ENCODE data around the gene WDR27.

Gene WDR27

GRCh38 chr6:169684056-169684455, 17.8 kb downstream of the WDR27 start:
- ChIA-PET POLR2A (ENCODE audit: low non-redundant PET) (no interaction called here), CTCF (interaction anchor here (0.6 kb wide), 1 partner anchor 9 kb away, joined by 3 read pairs; no protein-coding TSS in a partner anchor)
- peak overlapping the region; percentile 15; the same call in 1 of the 2 replicates for H3K27ac ChIP-seq
- no peak for TF ChIP-seq CTCF (conservative IDR thresholded peaks at IDR 0.05; ENCODE audit: low read depth)
- no peak for DNase-seq (ENCODE audit: low spot score)

GRCh38 chr6:169678342-169678741, 23.5 kb downstream of the WDR27 start:
- ChIA-PET POLR2A (ENCODE audit: low non-redundant PET) (no interaction called here), CTCF (interaction anchor here (0.6 kb wide), 1 partner anchor 105 kb away, joined by 3 read pairs; no protein-coding TSS in a partner anchor)
- no peak for DNase-seq (ENCODE audit: low spot score)
- H3K27ac ChIP-seq, result no peak overlapping the region
- TF ChIP-seq CTCF (conservative IDR thresholded peaks at IDR 0.05; ENCODE audit: low read depth), result no peak

DNA sequence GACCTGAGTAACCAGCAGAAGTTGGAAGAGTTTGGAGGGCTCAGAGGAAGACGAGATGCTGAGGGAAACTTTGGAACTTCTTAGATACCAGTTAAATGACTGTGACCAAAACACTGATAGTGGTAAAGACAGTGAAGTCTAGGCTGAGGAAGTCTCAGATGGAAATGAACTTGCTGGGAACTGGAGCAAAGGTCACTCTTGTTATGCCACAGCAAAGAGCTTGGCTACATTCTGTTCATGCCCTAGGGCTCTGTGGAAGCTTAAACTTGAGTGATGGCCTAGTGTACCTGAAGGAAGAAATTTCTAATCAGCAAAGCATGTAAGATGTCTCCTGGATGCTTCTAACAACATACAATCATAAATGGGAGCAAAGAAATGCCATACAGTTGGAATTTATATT, 24.7 kb downstream of the WDR27 start:
- CTCF ChIA-PET, result interaction anchor here (0.8 kb wide), 1 partner anchor 453 kb away, joined by 3 read pairs; no protein-coding TSS in a partner anchor
- no peak for TF ChIP-seq CTCF (conservative IDR thresholded peaks at IDR 0.05; ENCODE audit: low read depth)
- DNase-seq (ENCODE audit: low spot score), result no peak
- H3K27ac ChIP-seq, result no peak overlapping the region
- POLR2A ChIA-PET (ENCODE audit: low non-redundant PET), result no interaction called here

GRCh38 chr6:169675011-169675410, 26.8 kb downstream of the WDR27 start:
- no peak for DNase-seq (ENCODE audit: low spot score)
- ChIA-PET CTCF (interaction anchor here (0.6 kb wide), 1 partner anchor 9 kb away, joined by 3 read pairs; no protein-coding TSS in a partner anchor), POLR2A (ENCODE audit: low non-redundant PET) (no interaction called here)
- TF ChIP-seq CTCF (conservative IDR thresholded peaks at IDR 0.05; ENCODE audit: low read depth), result no peak
- no peak overlapping the region for H3K27ac ChIP-seq

DNA sequence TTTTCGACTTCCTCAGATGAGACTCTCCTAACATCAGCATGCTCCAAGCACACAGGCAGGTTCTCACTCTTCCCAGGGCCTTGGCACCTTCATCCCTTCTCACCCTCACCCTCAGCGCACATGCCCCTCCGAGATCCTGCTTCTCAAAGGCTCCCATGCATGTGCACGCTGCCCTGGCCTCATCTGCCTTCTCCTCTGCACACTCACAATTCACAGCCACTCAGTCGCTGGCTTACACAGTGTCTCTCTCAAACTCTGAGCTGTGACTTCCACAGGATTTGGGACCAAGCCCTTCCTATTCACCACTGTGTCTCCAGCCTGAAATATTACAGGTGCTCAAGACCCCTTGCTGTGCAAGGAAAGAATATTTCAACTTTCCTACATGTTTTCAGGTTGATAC, 30.3 kb downstream of the WDR27 start:
- ChIA-PET POLR2A (ENCODE audit: low non-redundant PET) (no interaction called here), CTCF (no interaction called here)
- TF ChIP-seq CTCF (conservative IDR thresholded peaks at IDR 0.05; ENCODE audit: low read depth), result no peak
- no peak overlapping the region for H3K27ac ChIP-seq
- DNase-seq (ENCODE audit: low spot score), result no peak

DNA sequence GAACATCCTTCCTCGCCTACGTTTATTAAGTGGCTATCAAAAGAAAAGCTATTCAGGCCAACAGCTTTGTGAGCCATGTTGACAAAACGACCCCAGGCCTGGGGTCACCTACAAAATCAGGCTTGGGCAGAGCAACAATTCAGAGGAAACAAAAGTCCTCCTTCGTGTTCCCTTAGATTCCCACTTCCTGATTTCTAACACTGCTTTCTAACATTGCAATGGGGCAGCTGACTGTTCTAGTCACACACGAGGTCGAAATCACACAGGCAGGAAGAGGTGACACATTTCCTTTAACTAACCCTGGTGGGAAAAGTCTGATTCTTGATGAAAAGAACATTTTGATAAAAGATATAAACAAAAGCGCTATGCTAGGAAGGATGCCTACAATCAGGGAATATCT, 31.9 kb downstream of the WDR27 start:
- ChIA-PET CTCF (no interaction called here), POLR2A (ENCODE audit: low non-redundant PET) (no interaction called here)
- no peak for TF ChIP-seq CTCF (conservative IDR thresholded peaks at IDR 0.05; ENCODE audit: low read depth)
- H3K27ac ChIP-seq, result no peak overlapping the region
- no peak for DNase-seq (ENCODE audit: low spot score)

DNA sequence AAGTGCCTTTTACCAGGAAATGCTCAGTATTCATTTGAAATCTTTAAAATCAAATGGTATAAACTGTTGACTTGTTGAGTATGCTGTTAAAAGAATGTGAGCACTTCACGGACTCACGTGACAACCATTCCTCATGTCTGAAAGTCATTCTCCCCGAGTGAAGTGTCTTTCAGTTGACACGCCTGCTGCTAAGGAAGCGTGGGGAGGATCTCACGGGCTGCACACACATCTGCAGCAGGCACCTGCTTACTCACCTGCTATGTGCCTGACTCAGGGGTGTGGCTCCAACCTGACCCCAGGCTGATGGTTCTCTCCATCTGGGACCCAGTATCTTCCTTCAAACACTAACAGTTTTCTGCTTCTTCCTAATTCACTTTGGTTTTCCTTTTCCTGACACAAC, 32.7 kb downstream of the WDR27 start:
- no peak overlapping the region for H3K27ac ChIP-seq
- DNase-seq (ENCODE audit: low spot score), result peak; percentile 38
- no peak for TF ChIP-seq CTCF (conservative IDR thresholded peaks at IDR 0.05; ENCODE audit: low read depth)
- ChIA-PET POLR2A (ENCODE audit: low non-redundant PET) (no interaction called here), CTCF (no interaction called here)
